Measurements from ENCODE around the gene NPAS3. TPM values are rescaled to one million over a fixed set of nuclear protein-coding genes. Genes with fewer than 3 reads are reported as not detected.

NPAS3 gene
- total and polyA plus RNA-seq, 2 of the 13 experiments (the other 11 are each of a cell fraction or from before 2014, with no cell fraction given) = not detected

DNA sequence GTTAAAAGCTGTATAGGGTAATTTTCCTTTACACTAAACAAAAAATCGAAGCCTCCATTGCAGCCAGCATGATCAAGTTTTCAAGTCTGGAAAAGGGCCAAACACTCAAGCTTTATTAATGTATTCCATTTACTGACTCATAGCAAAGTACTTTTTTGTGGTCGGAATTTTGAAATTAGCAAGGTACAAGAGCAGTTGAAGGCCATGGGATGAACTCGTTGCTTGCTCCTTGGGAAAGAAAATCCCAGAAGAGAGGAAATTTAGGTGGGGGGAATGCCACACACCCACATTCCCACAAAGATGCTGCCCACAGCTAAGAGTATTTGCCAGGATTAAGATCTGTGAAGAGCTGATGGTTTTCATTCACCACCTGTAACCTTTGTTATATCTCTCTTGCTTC is 678.5 kb downstream of the NPAS3 start (continued):
- TF ChIP-seq, protein P1, sequence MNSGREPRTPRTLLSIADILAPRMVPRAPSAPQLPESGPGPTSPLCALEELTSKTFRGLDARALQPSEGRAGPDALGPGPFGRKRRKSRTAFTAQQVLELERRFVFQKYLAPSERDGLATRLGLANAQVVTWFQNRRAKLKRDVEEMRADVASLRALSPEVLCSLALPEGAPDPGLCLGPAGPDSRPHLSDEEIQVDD (CRISPR knock-in tag; IDR thresholded peaks at IDR 0.05; ENCODE audit: borderline replicate concordance) = no peak
- no peak for TF ChIP-seq ZNF260 (CRISPR knock-in tag; IDR thresholded peaks at IDR 0.05; ENCODE audit: borderline replicate concordance, low read depth)

DNA sequence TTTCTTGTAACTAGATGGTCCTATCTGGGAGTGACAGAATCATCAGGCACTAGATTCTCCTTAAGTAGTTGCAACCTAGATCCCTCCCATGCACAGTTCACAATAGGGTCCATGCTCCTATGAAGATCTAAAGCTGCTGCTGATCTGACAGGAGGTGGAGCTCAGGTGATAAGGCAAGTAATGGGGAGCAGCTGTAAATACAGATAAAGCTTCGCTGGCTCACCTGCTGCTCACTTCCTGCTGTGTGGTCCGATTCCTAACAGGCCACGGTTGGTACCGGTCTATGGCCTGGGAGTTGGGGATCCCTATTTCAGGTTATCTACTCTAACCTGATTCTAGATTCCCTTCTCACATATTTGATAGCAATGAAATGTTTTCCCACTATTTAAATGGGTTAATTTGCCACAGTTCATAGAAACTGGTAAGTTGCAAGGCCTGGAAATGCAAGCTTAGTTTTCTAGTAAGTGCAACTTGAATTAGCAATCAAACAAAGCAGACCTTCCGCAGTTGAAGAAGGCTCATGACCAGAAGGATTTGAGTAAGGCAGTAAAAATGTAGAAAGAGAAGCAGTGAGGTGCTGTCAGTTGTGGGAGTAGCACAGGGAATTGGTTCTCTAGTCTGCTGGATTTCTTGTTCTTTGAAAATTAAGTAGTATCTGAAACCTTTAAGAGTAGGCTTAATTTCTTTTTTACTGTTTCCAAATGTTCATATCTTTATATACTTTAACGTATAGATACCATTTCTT is 679.9 kb downstream of the NPAS3 start:
- Histone ChIP-seq H3K9ac (ENCODE audit: insufficient read depth, low read depth, low read length) (no peak overlapping the region), H3K4me1 (ENCODE audit: insufficient read depth, low read length) (no peaks in the 10 kb centered on the region), H3K27ac (ENCODE audit: extremely low read length, insufficient read depth, low read length) (no peak overlapping the region), H3K36me3 (replicated peaks in 1 of 2; ENCODE audit: control insufficient read depth in 1 of 2, insufficient read depth in 2 of 2, low read length in 2 of 2) (no peaks in the 10 kb centered on the region), H3K4me3 (replicated peaks in 1 of 3; ENCODE audit: insufficient read depth in 1 of 3, low read depth in 2 of 3, low read length in 3 of 3) (no peak overlapping the region), H2AFZ (ENCODE audit: low read length) (no peak overlapping the region), H3K27me3 (ENCODE audit: control insufficient read depth in 1 of 2, insufficient read depth in 2 of 2, low read length in 2 of 2) (peaks cover 0 to 12% of the 10 kb centered on the region in 2 experiments; a peak in 1 of 5 replicates), H3K9me3 (ENCODE audit: low read length) (no peaks in the 10 kb centered on the region), H4K20me1 (ENCODE audit: insufficient read depth, low read length) (no peaks in the 10 kb centered on the region), H3K79me2 (ENCODE audit: insufficient read depth, low read length) (no peaks in the 10 kb centered on the region), H3K4me2 (ENCODE audit: low read depth, low read length) (no peak overlapping the region)
- WGBS (ENCODE audit: low lambda C conversion rate) = 27% methylated on average over 6 of the region's 6 CpGs
- no TSS peak for BruUV-seq (replicated peaks)
- intact Hi-C loops (cut with micrococcal nuclease; ENCODE audit: unreplicated experiment) (no loop called here), in situ Hi-C loops (cut with HindIII; ENCODE audit: extremely low pct_ligation_motif_present, low pct_unique_long_range_greater_than_20kb) (no loop called here)
- no peak for DNase-seq (ENCODE audit: low spot score)
- CTCF ChIA-PET (ENCODE audit: low intra/inter-chr PET ratio, low total read pairs) = no interaction called here
- TF ChIP-seq ZNF564 (CRISPR knock-in tag; IDR thresholded peaks at IDR 0.05) = no peak
- TF ChIP-seq GATAD2A (CRISPR knock-in tag; IDR thresholded peaks at IDR 0.05) = no peak
- TF ChIP-seq, protein P2, sequence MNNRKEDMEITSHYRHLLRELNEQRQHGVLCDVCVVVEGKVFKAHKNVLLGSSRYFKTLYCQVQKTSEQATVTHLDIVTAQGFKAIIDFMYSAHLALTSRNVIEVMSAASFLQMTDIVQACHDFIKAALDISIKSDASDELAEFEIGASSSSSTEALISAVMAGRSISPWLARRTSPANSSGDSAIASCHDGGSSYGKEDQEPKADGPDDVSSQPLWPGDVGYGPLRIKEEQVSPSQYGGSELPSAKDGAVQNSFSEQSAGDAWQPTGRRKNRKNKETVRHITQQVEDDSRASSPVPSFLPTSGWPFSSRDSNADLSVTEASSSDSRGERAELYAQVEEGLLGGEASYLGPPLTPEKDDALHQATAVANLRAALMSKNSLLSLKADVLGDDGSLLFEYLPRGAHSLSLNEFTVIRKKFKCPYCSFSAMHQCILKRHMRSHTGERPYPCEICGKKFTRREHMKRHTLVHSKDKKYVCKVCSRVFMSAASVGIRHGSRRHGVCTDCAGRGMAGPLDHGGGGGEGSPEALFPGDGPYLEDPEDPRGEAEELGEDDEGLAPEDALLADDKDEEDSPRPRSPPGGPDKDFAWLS (CRISPR knock-in tag; IDR thresholded peaks at IDR 0.05; ENCODE audit: borderline replicate concordance) = no peak
- no peak for TF ChIP-seq FOXM1 (CRISPR knock-in tag; IDR thresholded peaks at IDR 0.05)
- no peak for TF ChIP-seq FOXK1 (CRISPR knock-in tag; IDR thresholded peaks at IDR 0.05; ENCODE audit: borderline replicate concordance, low read depth)
- no peak for TF ChIP-seq ZSCAN20 (CRISPR knock-in tag; IDR thresholded peaks at IDR 0.05; ENCODE audit: borderline replicate concordance)
- TF ChIP-seq CBFB (CRISPR knock-in tag; IDR thresholded peaks at IDR 0.05) = no peak
- POLR2A ChIA-PET = no interaction called here
- FAIRE-seq = no peak
- no peak for ATAC-seq

Data from HepG2 (cell line).